GM12878 (cell line): ENCODE results near the gene GNB2. TPM values are rescaled to one million over a fixed set of nuclear protein-coding genes. Genes with fewer than 3 reads are reported as not detected.

Source experiments
- ATAC-seq: fragments of 200-7000 bp; cut with Tn5 transposase; 3 replicates; pipeline ENCODE4 v1.9.1; 2020; ENCODE audit warnings: mild to moderate bottlenecking, moderate library complexity
- BruUV-seq: library from RNA; stranded (reverse); fragments of 400-500 nt; replicated peaks from 2 replicates; lab custom pipeline; 2021; lab: Mats Ljungman, UMichigan
- CTCF ChIA-PET: fragments of 300-600 bp; sonication (Branson Sonifier 250); formaldehyde crosslinking; extraction: SDS; loops from one replicate; lab custom pipeline; 2021; ENCODE audit warnings: inconsistent platforms; lab: Yijun Ruan, JAX
- POLR2A ChIA-PET: fragments of 350-600 bp; formaldehyde crosslinking; extraction: SDS; loops from one replicate; lab custom pipeline; 2021; ENCODE audit warnings: inconsistent platforms; lab: Charles Lee
- RAD21 ChIA-PET: fragments of 300-600 bp; sonication (Branson Sonifier 250); formaldehyde crosslinking; loops from one replicate; lab custom pipeline; 2023; ENCODE audit warnings: antibody characterized with exemption; ENCODE audit not compliant: unreplicated experiment; lab: Charles Lee
- SMC1A ChIA-PET: fragments of 300-600 bp; sonication (Branson Sonifier 250); formaldehyde crosslinking; loops from one replicate; lab custom pipeline; 2023; ENCODE audit not compliant: unreplicated experiment, uncharacterized antibody; lab: Charles Lee
- DNase-seq: peaks from one replicate; pipeline ENCODE4 v3.0.0-alpha.2; 2011; ENCODE audit warnings: low read depth, low spot score
- FAIRE-seq: peaks from 3 replicates; lab custom pipeline; 2011; peaks lifted over from hg19 to GRCh38; lab: Jason Lieb, UNC
- H2AFZ ChIP-seq: 2 replicates; pipeline ENCODE4 v1.6.0; 2011; ENCODE audit warnings: low read depth, low read length, control low read depth; ENCODE audit not compliant: control insufficient read depth
- H3K27ac ChIP-seq: 2 replicates; pipeline ENCODE4 v1.5.1; 2011; ENCODE audit warnings: control low read depth; ENCODE audit not compliant: control insufficient read depth, insufficient read depth
- H3K27me3 ChIP-seq, 2 experiments: replicated peaks in 1 of 2; 2 replicates each; pipeline versions ENCODE4 v1.6.0 to v1.6.1; 2011; ENCODE audit warnings: low read length in 1 of 2; ENCODE audit not compliant: control insufficient read depth in 2 of 2, insufficient read depth in 2 of 2
- H3K36me3 ChIP-seq, 2 experiments: 2 replicates each; pipeline ENCODE4 v1.5.1; 2011; ENCODE audit warnings: low read length in 1 of 2; ENCODE audit not compliant: control insufficient read depth in 2 of 2, insufficient read depth in 2 of 2
- H3K4me1 ChIP-seq: 2 replicates; pipeline ENCODE4 v1.6.1; 2011; ENCODE audit warnings: mild to moderate bottlenecking, low read length, moderate library complexity, mixed read lengths; ENCODE audit not compliant: control insufficient read depth, insufficient read depth
- H3K4me2 ChIP-seq: 2 replicates; pipeline ENCODE4 v1.6.0; 2011; ENCODE audit warnings: control low read depth; ENCODE audit not compliant: control insufficient read depth, insufficient read depth
- H3K4me3 ChIP-seq: fragments of 200-600 bp; sonication (generic); 2 replicates; pipeline ENCODE4 v1.5.1; 2016
- H3K79me2 ChIP-seq: 2 replicates; pipeline ENCODE4 v1.6.0; 2011; ENCODE audit warnings: low read length; ENCODE audit not compliant: control insufficient read depth, insufficient read depth
- H3K9ac ChIP-seq: 2 replicates; pipeline ENCODE4 v1.8.0; 2011; ENCODE audit warnings: low read length, control low read depth, mixed read lengths; ENCODE audit not compliant: control insufficient read depth, insufficient read depth
- H3K9me3 ChIP-seq: replicated peaks from 3 replicates; pipeline ENCODE4 v1.5.1; 2011; ENCODE audit warnings: mild to moderate bottlenecking, low read length; ENCODE audit not compliant: control insufficient read depth, insufficient read depth
- H4K20me1 ChIP-seq: 2 replicates; pipeline ENCODE4 v1.6.0; 2011; ENCODE audit not compliant: control insufficient read depth, insufficient read depth
- CBX3 ChIP-seq: fragments of 200-600 bp; sonication (generic); IDR thresholded peaks from 2 replicates; pipeline ENCODE4 v1.6.1; 2016; ENCODE audit warnings: low read depth, borderline replicate concordance
- KDM1A ChIP-seq: fragments of 200-600 bp; sonication (generic); IDR thresholded peaks from 2 replicates; pipeline ENCODE4 v1.6.1; 2016; ENCODE audit warnings: borderline replicate concordance
- MXI1 ChIP-seq: fragments of 150-350 bp; IDR thresholded peaks from 2 replicates; pipeline ENCODE4 v1.6.1; 2011; ENCODE audit warnings: low read depth, mild to moderate bottlenecking, inconsistent platforms, low read length, improper control_type of control experiment
- NR2C1 ChIP-seq: fragments of 450-650 bp; IDR thresholded peaks from 2 replicates; pipeline ENCODE4 v1.6.1; 2017; ENCODE audit warnings: antibody characterized with exemption, mild to moderate bottlenecking, moderate library complexity
- RB1 ChIP-seq: fragments of 450-650 bp; formaldehyde crosslinking; IDR thresholded peaks from 2 replicates; pipeline ENCODE4 v1.6.1; 2017; ENCODE audit warnings: mild to moderate bottlenecking, borderline replicate concordance
- RBBP5 ChIP-seq: fragments of 200-600 bp; sonication (generic); conservative IDR thresholded peaks from 2 replicates; pipeline ENCODE4 v1.6.1; 2016
- SREBF1 ChIP-seq: IDR thresholded peaks from 2 replicates; pipeline ENCODE4 v1.6.1; 2012; ENCODE audit warnings: mild to moderate bottlenecking, low read length
- SUZ12 ChIP-seq: fragments of 200-600 bp; sonication (generic); IDR thresholded peaks from one replicate; pipeline ENCODE4 v1.6.1; 2018; ENCODE audit warnings: antibody characterized with exemption, mild to moderate bottlenecking; ENCODE audit not compliant: unreplicated experiment
- WRNIP1 ChIP-seq: IDR thresholded peaks from 2 replicates; pipeline ENCODE4 v1.6.1; 2011; ENCODE audit warnings: low read depth, low read length, improper control_type of control experiment, borderline replicate concordance
- YBX1 ChIP-seq: fragments of 450-650 bp; IDR thresholded peaks from 2 replicates; pipeline ENCODE4 v1.6.1; 2016; ENCODE audit warnings: antibody characterized with exemption
- ZNF207 ChIP-seq: fragments of 450-650 bp; IDR thresholded peaks from 2 replicates; pipeline ENCODE4 v1.6.1; 2014; ENCODE audit warnings: antibody characterized with exemption, mild to moderate bottlenecking, borderline replicate concordance
- ZNF217 ChIP-seq: fragments of 450-650 bp; IDR thresholded peaks from 2 replicates; pipeline ENCODE4 v1.6.1; 2017; ENCODE audit warnings: antibody characterized with exemption, mild to moderate bottlenecking
- ZNF622 ChIP-seq: fragments of 450-650 bp; IDR thresholded peaks from 2 replicates; pipeline ENCODE4 v1.6.1; 2017; ENCODE audit warnings: mild to moderate bottlenecking, inconsistent platforms
- WGBS: methylation state at CpG from one replicate; pipeline ENCODE4 v1.1.6; 2016; ENCODE audit warnings: low lambda C conversion rate; ENCODE audit not compliant: insufficient replicate concordance, insufficient coverage; ENCODE audit errors: missing lambda C conversion rate; 5-methylcytosine and 5-hydroxymethylcytosine counted together
- in situ Hi-C: fragments of 300-500 bp; cut with MboI; formaldehyde crosslinking; loops from 9 replicates; pipeline ENCODE4 v1.14.3; 2018; ENCODE audit warnings: mixed read lengths
- intact Hi-C: fragments of 100-400 bp; cut with micrococcal nuclease; formaldehyde crosslinking; loops from one replicate; pipeline ENCODE4 v1.14.2; 2022; ENCODE audit not compliant: unreplicated experiment
- polyA plus RNA-seq, 11 experiments: library from polyadenylated mRNA; depleted of rRNA in 4 of 11; unstranded in 6 of 11; stranded (reverse) in 5 of 11; fragments of >200 nt; fragmentation: Nextera tagmentation in 4 of 11; fragmentation: Illumina TruSeq in 1 of 11; extraction: Ambion mirVana in 4 of 11; extraction: Trizol in 1 of 11; gene quantifications; 1 replicate in 1 of 11; 2 replicates in 10 of 11; pipeline versions ENCODE4 v1.2.1 to v1.2.3, GENCODE V29; 2011 to 2016; ENCODE audit warnings: inconsistent platforms in 2 of 11, missing spikeins in 2 of 11, low read depth in 1 of 11
- total RNA-seq, 4 experiments: library from RNA; depleted of rRNA in 3 of 4; stranded (reverse); fragments of >200 nt in 3 of 4; fragmentation: Illumina TruSeq in 1 of 4; extraction: Trizol in 1 of 4; gene quantifications; 2 replicates each; pipeline versions ENCODE4 v1.2.1 to v1.2.3, GENCODE V29; 2013 to 2021
- TF ChIP-seq, protein P1 (sequence below): IDR thresholded peaks from 2 replicates; pipeline ENCODE4 v1.6.1; 2012; ENCODE audit warnings: low read depth, low read length, improper control_type of control experiment
- TF ChIP-seq, protein P2 (sequence below): fragments of 150-350 bp; IDR thresholded peaks from 2 replicates; pipeline ENCODE4 v1.6.1; 2016; ENCODE audit warnings: low read depth, low read length
- TF ChIP-seq, protein P3 (sequence below): fragments of 450-650 bp; IDR thresholded peaks from 2 replicates; pipeline ENCODE4 v1.6.1; 2016; ENCODE audit warnings: mild to moderate bottlenecking

GNB2 gene
- total and polyA plus RNA-seq, 10 of the 15 experiments (the other 5 are each of a cell fraction or from before 2014, with no cell fraction given): 0.35 to 175 (median 59.7) TPM

DNA sequence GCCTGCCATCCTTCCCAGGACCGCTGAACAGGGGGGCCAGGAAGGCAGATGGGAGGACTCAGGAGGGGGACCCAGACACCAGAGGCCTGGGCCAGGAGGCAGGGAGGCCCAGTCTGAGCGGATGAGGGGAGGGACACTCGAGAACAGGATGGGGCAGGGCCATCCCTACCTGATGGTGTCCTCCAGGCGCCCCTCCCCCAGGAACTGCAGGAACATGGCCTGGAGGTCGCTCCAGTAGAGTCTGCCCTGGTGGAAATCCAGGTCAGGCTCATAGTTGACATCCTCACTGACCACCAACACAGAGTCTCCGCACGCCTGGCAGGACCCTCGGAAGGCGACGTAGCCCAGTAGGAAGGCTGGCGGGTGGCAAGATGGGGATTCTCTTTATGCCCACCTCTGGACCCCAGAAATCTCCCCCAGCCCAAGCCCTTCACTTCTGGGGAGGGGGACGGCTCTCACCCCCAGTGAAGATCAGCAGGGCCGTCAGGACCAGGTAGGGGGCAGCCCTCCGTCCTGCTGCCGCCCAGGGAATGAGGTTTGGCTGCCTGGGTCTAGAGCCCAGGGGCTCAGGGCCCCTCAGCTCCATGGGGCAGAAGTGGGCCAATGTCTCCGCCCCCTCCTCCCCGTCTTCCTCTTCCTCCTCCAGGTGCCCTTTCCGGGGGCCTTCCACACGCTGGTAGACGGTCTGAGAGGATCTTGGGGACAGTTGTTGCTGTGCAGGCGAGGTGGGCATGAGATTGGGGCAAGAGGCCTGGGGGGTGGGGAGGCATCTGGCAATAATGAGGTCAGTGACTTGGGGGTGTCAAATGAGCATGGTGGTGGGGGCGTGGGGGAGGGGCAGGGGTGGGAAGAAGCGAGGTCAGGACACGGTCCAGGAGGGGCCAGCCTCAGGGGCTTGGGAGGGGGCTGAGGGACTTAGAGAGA, 32.8 kb upstream of the GNB2 start:
- H3K4me1 ChIP-seq: no peaks in the 10 kb centered on the region; the same call in 1 of the 2 replicates
- H3K79me2 ChIP-seq: no peaks in the 10 kb centered on the region
- in situ Hi-C loops: no loop called here
- no peak overlapping the region for H3K27ac ChIP-seq
- DNase-seq: no peak
- no peaks in the 10 kb centered on the region for H3K9me3 ChIP-seq
- no peaks in the 10 kb centered on the region for H3K36me3 ChIP-seq
- ChIA-PET SMC1A (no interaction called here), POLR2A (no interaction called here), CTCF (no interaction called here), RAD21 (no interaction called here)
- no peak for ATAC-seq
- H2AFZ ChIP-seq: no peak overlapping the region
- no peaks in the 10 kb centered on the region for H4K20me1 ChIP-seq
- no peak overlapping the region for H3K4me3 ChIP-seq
- no peak overlapping the region for H3K9ac ChIP-seq
- no peak for FAIRE-seq
- TF ChIP-seq YBX1: no peak
- no peak for TF ChIP-seq ZNF207
- TF ChIP-seq RB1: no peak
- TF ChIP-seq, protein P1, sequence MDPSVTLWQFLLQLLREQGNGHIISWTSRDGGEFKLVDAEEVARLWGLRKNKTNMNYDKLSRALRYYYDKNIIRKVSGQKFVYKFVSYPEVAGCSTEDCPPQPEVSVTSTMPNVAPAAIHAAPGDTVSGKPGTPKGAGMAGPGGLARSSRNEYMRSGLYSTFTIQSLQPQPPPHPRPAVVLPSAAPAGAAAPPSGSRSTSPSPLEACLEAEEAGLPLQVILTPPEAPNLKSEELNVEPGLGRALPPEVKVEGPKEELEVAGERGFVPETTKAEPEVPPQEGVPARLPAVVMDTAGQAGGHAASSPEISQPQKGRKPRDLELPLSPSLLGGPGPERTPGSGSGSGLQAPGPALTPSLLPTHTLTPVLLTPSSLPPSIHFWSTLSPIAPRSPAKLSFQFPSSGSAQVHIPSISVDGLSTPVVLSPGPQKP: no peak
- TF ChIP-seq, protein P2, sequence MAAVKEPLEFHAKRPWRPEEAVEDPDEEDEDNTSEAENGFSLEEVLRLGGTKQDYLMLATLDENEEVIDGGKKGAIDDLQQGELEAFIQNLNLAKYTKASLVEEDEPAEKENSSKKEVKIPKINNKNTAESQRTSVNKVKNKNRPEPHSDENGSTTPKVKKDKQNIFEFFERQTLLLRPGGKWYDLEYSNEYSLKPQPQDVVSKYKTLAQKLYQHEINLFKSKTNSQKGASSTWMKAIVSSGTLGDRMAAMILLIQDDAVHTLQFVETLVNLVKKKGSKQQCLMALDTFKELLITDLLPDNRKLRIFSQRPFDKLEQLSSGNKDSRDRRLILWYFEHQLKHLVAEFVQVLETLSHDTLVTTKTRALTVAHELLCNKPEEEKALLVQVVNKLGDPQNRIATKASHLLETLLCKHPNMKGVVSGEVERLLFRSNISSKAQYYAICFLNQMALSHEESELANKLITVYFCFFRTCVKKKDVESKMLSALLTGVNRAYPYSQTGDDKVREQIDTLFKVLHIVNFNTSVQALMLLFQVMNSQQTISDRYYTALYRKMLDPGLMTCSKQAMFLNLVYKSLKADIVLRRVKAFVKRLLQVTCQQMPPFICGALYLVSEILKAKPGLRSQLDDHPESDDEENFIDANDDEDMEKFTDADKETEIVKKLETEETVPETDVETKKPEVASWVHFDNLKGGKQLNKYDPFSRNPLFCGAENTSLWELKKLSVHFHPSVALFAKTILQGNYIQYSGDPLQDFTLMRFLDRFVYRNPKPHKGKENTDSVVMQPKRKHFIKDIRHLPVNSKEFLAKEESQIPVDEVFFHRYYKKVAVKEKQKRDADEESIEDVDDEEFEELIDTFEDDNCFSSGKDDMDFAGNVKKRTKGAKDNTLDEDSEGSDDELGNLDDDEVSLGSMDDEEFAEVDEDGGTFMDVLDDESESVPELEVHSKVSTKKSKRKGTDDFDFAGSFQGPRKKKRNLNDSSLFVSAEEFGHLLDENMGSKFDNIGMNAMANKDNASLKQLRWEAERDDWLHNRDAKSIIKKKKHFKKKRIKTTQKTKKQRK: no peak
- TF ChIP-seq SUZ12: no peak
- TF ChIP-seq SREBF1: no peak
- no peak for TF ChIP-seq KDM1A
- TF ChIP-seq RBBP5: no peak
- TF ChIP-seq, protein P3, sequence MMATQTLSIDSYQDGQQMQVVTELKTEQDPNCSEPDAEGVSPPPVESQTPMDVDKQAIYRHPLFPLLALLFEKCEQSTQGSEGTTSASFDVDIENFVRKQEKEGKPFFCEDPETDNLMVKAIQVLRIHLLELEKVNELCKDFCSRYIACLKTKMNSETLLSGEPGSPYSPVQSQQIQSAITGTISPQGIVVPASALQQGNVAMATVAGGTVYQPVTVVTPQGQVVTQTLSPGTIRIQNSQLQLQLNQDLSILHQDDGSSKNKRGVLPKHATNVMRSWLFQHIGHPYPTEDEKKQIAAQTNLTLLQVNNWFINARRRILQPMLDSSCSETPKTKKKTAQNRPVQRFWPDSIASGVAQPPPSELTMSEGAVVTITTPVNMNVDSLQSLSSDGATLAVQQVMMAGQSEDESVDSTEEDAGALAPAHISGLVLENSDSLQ: no peak
- no peak for TF ChIP-seq ZNF217
- TF ChIP-seq ZNF622: no peak
- TF ChIP-seq CBX3: no peak
- no peak for TF ChIP-seq NR2C1
- TF ChIP-seq MXI1: no peak
- TF ChIP-seq WRNIP1: no peak
- TF ChIP-seq, all 136 proteins: peak for 0
- no TSS peak for BruUV-seq
- no peak overlapping the region for H3K4me2 ChIP-seq
- intact Hi-C loops: no loop called here
- no peaks in the 10 kb centered on the region; a peak in 1 of 4 replicates for H3K27me3 ChIP-seq
- 51% methylated on average over 21 of the region's 24 CpGs for WGBS
